GM12872 (cell line): ENCODE measurements around the gene SHMT2.

ENCODE experiments used
- CTCF ChIP-seq: IDR thresholded peaks from 3 replicates; pipeline ENCODE4 v1.5.1; 2011; ENCODE audit warnings: low read depth, mild to moderate bottlenecking, low read length, moderate library complexity; ENCODE audit not compliant: insufficient read depth

The SHMT2 gene

DNA sequence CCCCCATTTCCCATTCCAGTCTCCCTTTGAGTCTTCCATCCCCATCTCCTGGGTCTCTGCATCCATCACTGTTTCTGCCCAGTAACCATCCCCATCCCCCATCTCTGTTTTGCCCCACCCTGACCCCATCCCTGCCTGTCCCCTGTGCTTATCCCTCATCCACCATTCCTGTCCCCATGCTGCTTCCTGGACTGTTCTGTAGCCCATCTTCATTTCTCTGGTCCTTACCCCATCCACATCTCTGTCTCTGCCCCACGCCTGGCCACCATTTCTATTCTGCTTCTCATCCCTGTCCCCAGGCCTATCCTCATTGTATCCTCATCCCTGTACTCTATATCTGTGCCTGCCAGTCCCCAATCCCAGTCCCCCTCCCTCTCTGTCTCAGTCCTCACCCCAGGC lies 8.7 kb upstream of the SHMT2 start:
- TF ChIP-seq CTCF: no peak

GRCh38 chr12:57221169-57221917 lies 8.2 kb upstream of the SHMT2 start:
- TF ChIP-seq CTCF: no peak

GRCh38 chr12:57222286-57223190 lies 7.0 kb upstream of the SHMT2 start:
- TF ChIP-seq CTCF: no peak

DNA sequence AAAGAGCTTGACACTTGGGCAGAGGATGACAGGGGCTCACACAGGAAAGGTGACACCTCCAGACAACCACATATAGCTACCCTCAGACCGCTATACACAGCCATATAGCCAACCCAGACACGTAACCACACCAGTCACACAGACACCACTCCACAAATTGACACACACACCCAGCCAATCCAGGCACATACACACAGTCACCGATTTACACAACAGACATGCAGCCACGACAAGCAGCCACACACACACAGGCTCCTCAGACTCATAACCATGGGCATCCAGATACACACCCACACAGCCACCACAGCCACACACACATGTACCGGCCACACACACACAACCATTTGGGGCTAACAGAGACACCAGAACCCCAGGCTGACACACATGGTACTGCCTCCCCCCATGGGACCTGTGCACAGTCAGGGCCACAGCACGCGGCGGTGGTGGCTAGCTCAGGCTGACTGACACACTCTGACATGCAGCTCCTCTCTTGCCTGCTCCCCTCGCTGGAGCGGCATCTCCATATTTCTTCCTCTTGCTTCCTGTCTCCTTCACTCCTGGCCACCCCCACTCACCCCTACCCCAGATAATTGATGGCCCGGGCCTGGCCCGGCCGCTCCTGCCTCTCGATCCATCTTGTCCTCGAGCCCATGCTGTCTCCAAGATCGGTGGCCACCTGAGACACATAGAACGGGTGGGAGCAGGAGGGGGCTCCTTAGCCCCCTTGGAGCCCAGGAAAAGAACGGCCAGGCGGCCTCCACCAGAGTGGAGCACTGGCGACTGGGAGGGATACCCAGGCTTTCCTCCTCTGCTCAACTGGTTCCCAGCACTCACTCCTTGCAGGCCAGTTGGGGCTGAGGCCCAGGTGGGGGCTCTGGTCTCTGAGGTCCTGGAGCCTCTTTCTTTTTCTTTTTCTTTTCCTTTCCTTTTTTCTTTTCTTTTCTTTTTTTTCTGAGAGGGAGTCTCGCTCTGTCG lies 6.0 kb upstream of the SHMT2 start:
- TF ChIP-seq CTCF: no peak

DNA sequence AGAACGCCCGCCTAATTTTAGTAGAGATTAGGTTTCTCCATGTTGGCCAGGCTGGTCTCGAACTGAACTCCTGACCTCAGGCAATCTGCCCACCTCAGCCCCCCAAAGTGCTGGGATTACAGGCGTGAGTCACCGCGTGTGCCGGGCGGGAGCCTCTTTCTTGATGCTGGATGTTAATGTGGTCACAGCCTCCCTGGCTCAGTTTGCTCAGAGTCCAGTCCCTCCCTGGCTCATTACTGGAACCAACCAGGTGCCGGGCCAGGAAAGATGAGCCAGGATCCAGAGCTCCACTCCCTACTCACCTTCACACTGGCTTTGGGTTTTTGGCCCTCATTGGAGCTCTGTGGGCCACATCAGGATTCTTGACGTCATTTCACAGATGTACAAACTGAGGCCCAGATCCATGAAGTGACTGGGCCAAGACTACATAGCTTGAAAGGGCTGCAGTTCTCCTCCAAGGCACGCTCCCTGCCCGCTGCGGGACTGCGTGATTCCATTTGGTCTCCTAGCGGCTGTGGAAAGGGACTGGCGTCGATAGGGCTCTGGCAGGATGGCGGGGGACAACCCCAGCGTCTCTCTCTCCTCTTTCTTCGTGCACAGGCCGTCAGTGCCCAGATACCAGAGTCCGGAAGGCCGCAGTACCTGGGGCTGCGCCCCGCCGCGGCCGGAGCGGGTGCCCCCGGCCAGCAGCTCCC lies 5.1 kb upstream of the SHMT2 start:
- TF ChIP-seq CTCF: no peak; the same call in 2 of the 3 replicates

DNA sequence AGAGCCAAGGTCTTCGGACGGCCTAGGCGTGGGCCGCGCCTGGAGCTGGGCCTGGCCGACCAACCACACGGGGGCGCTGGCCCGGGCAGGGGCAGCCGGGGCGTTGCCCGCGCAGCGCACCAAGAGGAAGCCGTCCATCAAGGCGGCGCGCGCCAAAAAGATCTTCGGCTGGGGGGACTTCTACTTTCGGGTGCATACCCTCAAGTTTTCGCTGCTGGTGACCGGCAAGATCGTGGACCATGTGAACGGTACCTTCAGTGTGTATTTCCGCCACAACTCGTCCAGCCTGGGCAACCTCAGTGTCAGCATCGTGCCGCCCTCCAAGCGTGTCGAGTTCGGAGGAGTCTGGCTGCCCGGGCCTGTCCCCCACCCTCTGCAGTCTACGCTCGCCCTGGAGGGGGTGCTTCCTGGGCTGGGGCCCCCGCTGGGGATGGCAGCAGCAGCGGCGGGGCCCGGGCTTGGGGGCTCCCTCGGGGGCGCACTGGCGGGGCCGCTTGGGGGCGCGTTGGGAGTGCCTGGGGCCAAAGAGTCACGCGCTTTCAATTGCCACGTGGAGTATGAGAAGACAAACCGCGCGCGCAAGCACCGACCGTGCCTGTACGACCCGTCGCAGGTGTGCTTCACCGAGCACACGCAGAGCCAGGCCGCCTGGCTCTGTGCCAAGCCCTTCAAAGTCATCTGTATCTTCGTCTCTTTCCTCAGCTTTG lies 4.4 kb upstream of the SHMT2 start:
- TF ChIP-seq CTCF: peak; percentile 70
